Caco-2 (cell line): ENCODE results near the gene GBA3. TPM values are rescaled to one million over a fixed set of nuclear protein-coding genes. Genes with fewer than 3 reads are reported as not detected.

Source experiments
- BruUV-seq: library from RNA; stranded (reverse); fragments of 400-500 nt; replicated peaks from 2 replicates; lab custom pipeline; 2021; lab: Mats Ljungman, UMichigan
- CTCF ChIA-PET: fragments of 300-600 bp; sonication (Branson Sonifier 250); formaldehyde crosslinking; loops from one replicate; lab custom pipeline; 2022; ENCODE audit warnings: antibody characterized with exemption; lab: Charles Lee
- POLR2A ChIA-PET: fragments of 300-600 bp; sonication (Branson Sonifier 250); formaldehyde crosslinking; loops from one replicate; lab custom pipeline; 2022; ENCODE audit warnings: antibody characterized with exemption; lab: Charles Lee
- DNase-seq, 2 experiments: peaks; one replicate each; pipeline versions ENCODE4 v3.0.0 to v3.0.0-alpha.2; 2020 to 2022
- H3K27me3 ChIP-seq: replicated peaks from 2 replicates; pipeline ENCODE4 v1.6.0; 2011; ENCODE audit warnings: low read length; ENCODE audit not compliant: control insufficient read depth, insufficient read depth
- H3K36me3 ChIP-seq: 2 replicates; pipeline ENCODE4 v1.5.1; 2011; ENCODE audit warnings: low read length; ENCODE audit not compliant: control insufficient read depth, insufficient read depth
- H3K4me1 ChIP-seq: fragments of 250-450 bp; sonication (Bioruptor Pico); 2 replicates; pipeline ENCODE4 v1.5.1; 2020; ENCODE audit warnings: mild to moderate bottlenecking
- H3K4me3 ChIP-seq: 2 replicates; pipeline ENCODE4 v1.5.1; 2011; ENCODE audit warnings: low read depth, mild to moderate bottlenecking, control low read depth, low read length
- H3K9me3 ChIP-seq: fragments of 250-450 bp; sonication (Bioruptor Pico); 2 replicates; pipeline ENCODE4 v1.5.1; 2020; ENCODE audit warnings: mild to moderate bottlenecking, moderate library complexity
- H3K27ac Mint-ChIP-seq: one replicate; pipeline ENCODE4 v1.8.0; 2022; ENCODE audit warnings: mixed read lengths; ENCODE audit not compliant: unreplicated experiment
- H3K27me3 Mint-ChIP-seq: one replicate; pipeline ENCODE4 v1.8.0; 2022; ENCODE audit warnings: mixed read lengths; ENCODE audit not compliant: insufficient read depth, unreplicated experiment
- H3K36me3 Mint-ChIP-seq: one replicate; pipeline ENCODE4 v1.8.0; 2022; ENCODE audit warnings: mild to moderate bottlenecking, mixed read lengths; ENCODE audit not compliant: insufficient read depth, unreplicated experiment
- H3K4me1 Mint-ChIP-seq: one replicate; pipeline ENCODE4 v1.8.0; 2022; ENCODE audit warnings: low read depth, mixed read lengths; ENCODE audit not compliant: unreplicated experiment
- H3K4me3 Mint-ChIP-seq: one replicate; pipeline ENCODE4 v1.8.0; 2022; ENCODE audit warnings: mild to moderate bottlenecking, moderate library complexity, mixed read lengths; ENCODE audit not compliant: unreplicated experiment
- H3K9me3 Mint-ChIP-seq: one replicate; pipeline ENCODE4 v1.8.0; 2022; ENCODE audit warnings: mixed read lengths; ENCODE audit not compliant: unreplicated experiment
- CTCF ChIP-seq, 2 experiments: fragments of 200-600 bp in 1 of 2; IDR thresholded peaks; 1 replicate in 1 of 2; 2 replicates in 1 of 2; pipeline versions ENCODE4 v1.5.1 to v1.8.0; 2011 to 2022; ENCODE audit warnings: antibody characterized with exemption in 1 of 2, control low read depth in 1 of 2, inconsistent platforms in 1 of 2, low read depth in 1 of 2, low read length in 1 of 2, mild to moderate bottlenecking in 1 of 2, moderate library complexity in 1 of 2; ENCODE audit not compliant: insufficient read depth in 1 of 2, severe bottlenecking in 1 of 2, unreplicated experiment in 1 of 2
- intact Hi-C: fragments of 100-400 bp; cut with micrococcal nuclease; formaldehyde crosslinking; loops from one replicate; pipeline ENCODE4 v1.10.0; 2022; ENCODE audit not compliant: unreplicated experiment
- total RNA-seq: library from RNA; stranded (reverse); gene quantifications from 2 replicates; pipeline ENCODE4 v1.2.3, GENCODE V29; 2022

Gene GBA3
- total RNA-seq, 1 experiment from 2014 or later, result 0.25 TPM

- H3K4me1 ChIP-seq, result 0 out of 2 replicates have a peak, but pooled peaks cover 6% of the 10 kb centered on the region
- intact Hi-C loops, result no loop called here
- Mint-ChIP-seq H3K4me1 (no peaks in the 10 kb centered on the region), H3K36me3 (no peaks in the 10 kb centered on the region), H3K9me3 (no peaks in the 10 kb centered on the region), H3K27me3 (no peaks in the 10 kb centered on the region), H3K4me3 (no peak overlapping the region), H3K27ac (no peak overlapping the region)
- no TSS peak for BruUV-seq
- ChIA-PET POLR2A (no interaction called here), CTCF (no interaction called here)
- H3K9me3 ChIP-seq, result no peaks in the 10 kb centered on the region
- DNase-seq, result no peak
- no peak for TF ChIP-seq CTCF (IDR thresholded peaks at IDR 0.05; ENCODE audit: insufficient read depth in 1 of 2, low read depth in 1 of 2, low read length in 1 of 2, severe bottlenecking in 1 of 2, unreplicated experiment in 1 of 2)
- no peaks in the 10 kb centered on the region for H3K36me3 ChIP-seq
- no peaks in the 10 kb centered on the region for H3K27me3 ChIP-seq
- H3K4me3 ChIP-seq, result no peak overlapping the region
Observed at GRCh38 chr4:22848332-22848731, 155.6 kb downstream of the GBA3 start.

GRCh38 chr4:22850055-22850454 is 157.3 kb downstream of the GBA3 start:
- no peaks in the 10 kb centered on the region for H3K9me3 Mint-ChIP-seq
- Histone ChIP-seq H3K27me3 (no peaks in the 10 kb centered on the region), H3K9me3 (no peaks in the 10 kb centered on the region), H3K36me3 (no peaks in the 10 kb centered on the region), H3K4me3 (no peak overlapping the region), H3K4me1 (0 out of 2 replicates have a peak, but pooled peaks cover 6% of the 10 kb centered on the region)
- no peak for DNase-seq
- POLR2A ChIA-PET, result interaction anchor here (0.6 kb wide), 1 partner anchor 334 kb away, joined by 3 read pairs; the partner anchor contains the start of gene ADGRA3
- H3K27ac Mint-ChIP-seq, result no peak overlapping the region
- H3K4me3 Mint-ChIP-seq, result no peak overlapping the region
- H3K36me3 Mint-ChIP-seq, result no peaks in the 10 kb centered on the region
- no TSS peak for BruUV-seq
- intact Hi-C loops, result no loop called here
- no peak for TF ChIP-seq CTCF (IDR thresholded peaks at IDR 0.05; ENCODE audit: insufficient read depth in 1 of 2, low read depth in 1 of 2, low read length in 1 of 2, severe bottlenecking in 1 of 2, unreplicated experiment in 1 of 2)
- CTCF ChIA-PET, result no interaction called here
- no peaks in the 10 kb centered on the region for H3K4me1 Mint-ChIP-seq
- no peaks in the 10 kb centered on the region for H3K27me3 Mint-ChIP-seq

GRCh38 chr4:22850630-22851029 is 157.9 kb downstream of the GBA3 start:
- H3K9me3 Mint-ChIP-seq, result no peaks in the 10 kb centered on the region
- H3K36me3 Mint-ChIP-seq, result no peaks in the 10 kb centered on the region
- ChIA-PET CTCF (no interaction called here), POLR2A (interaction anchor here (0.6 kb wide), 1 partner anchor 335 kb away, joined by 3 read pairs; the partner anchor contains the start of gene ADGRA3)
- Histone ChIP-seq H3K27me3 (no peaks in the 10 kb centered on the region; the same call in 1 of the 2 replicates), H3K36me3 (no peaks in the 10 kb centered on the region), H3K4me1 (0 out of 2 replicates have a peak, but pooled peaks cover 6% of the 10 kb centered on the region), H3K9me3 (no peaks in the 10 kb centered on the region), H3K4me3 (no peak overlapping the region)
- intact Hi-C loops, result no loop called here
- no TSS peak for BruUV-seq
- TF ChIP-seq CTCF (IDR thresholded peaks at IDR 0.05; ENCODE audit: insufficient read depth in 1 of 2, low read depth in 1 of 2, low read length in 1 of 2, severe bottlenecking in 1 of 2, unreplicated experiment in 1 of 2), result no peak
- H3K4me1 Mint-ChIP-seq, result no peaks in the 10 kb centered on the region
- no peaks in the 10 kb centered on the region for H3K27me3 Mint-ChIP-seq
- H3K27ac Mint-ChIP-seq, result no peak overlapping the region
- H3K4me3 Mint-ChIP-seq, result no peak overlapping the region
- DNase-seq, result no peak
